Glomerular endothelial cell (primary cell): ENCODE results near the gene BRPF1. TPM values are rescaled to one million over a fixed set of nuclear protein-coding genes. Genes with fewer than 3 reads are reported as not detected.

Source experiments
- DNase-seq: peaks from one replicate; pipeline ENCODE4 v3.0.0-alpha.2; 2011; ENCODE audit warnings: low read depth, low spot score; ENCODE audit errors: extremely low read depth
- total RNA-seq: library from RNA; depleted of rRNA; stranded (reverse); fragments of >200 nt; gene quantifications from 2 replicates; pipeline ENCODE4 v1.2.3, GENCODE V29; 2015

The BRPF1 gene, protein sequence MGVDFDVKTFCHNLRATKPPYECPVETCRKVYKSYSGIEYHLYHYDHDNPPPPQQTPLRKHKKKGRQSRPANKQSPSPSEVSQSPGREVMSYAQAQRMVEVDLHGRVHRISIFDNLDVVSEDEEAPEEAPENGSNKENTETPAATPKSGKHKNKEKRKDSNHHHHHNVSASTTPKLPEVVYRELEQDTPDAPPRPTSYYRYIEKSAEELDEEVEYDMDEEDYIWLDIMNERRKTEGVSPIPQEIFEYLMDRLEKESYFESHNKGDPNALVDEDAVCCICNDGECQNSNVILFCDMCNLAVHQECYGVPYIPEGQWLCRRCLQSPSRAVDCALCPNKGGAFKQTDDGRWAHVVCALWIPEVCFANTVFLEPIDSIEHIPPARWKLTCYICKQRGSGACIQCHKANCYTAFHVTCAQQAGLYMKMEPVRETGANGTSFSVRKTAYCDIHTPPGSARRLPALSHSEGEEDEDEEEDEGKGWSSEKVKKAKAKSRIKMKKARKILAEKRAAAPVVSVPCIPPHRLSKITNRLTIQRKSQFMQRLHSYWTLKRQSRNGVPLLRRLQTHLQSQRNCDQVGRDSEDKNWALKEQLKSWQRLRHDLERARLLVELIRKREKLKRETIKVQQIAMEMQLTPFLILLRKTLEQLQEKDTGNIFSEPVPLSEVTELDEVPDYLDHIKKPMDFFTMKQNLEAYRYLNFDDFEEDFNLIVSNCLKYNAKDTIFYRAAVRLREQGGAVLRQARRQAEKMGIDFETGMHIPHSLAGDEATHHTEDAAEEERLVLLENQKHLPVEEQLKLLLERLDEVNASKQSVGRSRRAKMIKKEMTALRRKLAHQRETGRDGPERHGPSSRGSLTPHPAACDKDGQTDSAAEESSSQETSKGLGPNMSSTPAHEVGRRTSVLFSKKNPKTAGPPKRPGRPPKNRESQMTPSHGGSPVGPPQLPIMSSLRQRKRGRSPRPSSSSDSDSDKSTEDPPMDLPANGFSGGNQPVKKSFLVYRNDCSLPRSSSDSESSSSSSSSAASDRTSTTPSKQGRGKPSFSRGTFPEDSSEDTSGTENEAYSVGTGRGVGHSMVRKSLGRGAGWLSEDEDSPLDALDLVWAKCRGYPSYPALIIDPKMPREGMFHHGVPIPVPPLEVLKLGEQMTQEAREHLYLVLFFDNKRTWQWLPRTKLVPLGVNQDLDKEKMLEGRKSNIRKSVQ (N-terminal part only)
- 21.2 and 24.8 TPM in 2 replicates for total RNA-seq

DNA sequence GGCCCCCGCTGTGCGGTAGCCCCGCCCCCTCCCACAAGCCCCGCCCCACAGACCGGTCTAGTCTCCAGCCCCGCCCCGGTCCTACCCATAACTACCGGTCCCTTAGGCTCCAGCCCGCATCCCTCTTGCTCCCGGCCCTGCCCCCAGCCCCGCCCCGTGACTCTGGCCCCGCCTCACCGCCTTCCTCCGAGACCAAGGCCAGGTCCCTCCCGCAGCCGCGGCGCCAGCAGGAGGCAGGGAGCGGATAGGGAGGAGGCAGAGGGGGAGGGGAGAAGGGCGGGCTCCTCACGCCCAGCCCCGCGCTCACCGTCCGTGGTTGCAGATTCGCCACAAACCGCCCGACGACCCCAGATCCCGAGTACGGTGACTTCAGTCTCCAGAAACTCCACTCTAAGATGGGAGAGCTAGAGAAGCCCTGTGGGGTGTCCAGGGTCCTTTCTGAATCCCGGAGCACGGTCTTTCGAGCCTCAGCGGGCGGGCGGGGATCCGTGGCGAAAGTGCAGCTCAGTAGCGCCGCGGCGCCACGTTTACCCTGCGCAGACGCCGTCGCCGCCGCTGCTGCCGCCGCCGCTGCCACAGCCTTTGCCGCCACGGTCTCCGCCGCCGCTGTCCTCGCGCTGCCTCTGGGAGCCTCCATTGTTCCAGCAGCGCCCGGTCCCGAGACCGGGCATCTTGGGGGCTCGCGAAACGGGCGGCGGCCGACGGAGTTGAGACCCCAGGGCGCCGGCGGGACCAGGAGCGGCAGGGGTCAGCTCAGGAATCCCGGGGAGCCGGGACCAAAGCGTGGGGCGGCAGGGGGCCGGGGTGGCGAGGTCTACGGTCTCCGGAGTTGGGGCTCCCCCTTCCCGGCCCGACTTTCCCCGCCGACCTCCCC, at the start of gene BRPF1:
Gene BRPF1, plus strand, starts transcription at position 530 of the 874 bp plus-strand sequence. CDS start 2,406 bp downstream, outside the sequence.
- DNase-seq: peak; percentile 74

DNA sequence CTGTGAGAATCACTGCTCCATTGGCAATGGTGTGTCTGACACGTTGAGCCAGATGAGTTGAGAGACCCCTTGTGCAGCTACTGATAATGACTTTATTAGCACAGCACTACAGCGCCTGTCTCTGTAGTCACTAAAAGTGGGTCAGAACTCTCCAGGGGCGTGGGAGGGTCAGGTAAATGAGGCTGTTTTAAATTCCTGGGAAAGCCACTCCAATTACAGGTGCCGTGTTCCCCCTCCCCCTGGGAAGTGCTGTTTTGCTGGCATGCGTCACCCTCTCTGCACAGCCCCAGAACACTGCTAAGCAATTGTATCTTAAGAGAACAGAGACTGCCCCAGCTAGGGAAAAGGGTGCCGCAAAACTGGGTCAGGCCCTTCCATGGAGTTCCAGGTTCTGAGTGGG, 49.4 kb upstream of the BRPF1 start:
- no peak for DNase-seq

DNA sequence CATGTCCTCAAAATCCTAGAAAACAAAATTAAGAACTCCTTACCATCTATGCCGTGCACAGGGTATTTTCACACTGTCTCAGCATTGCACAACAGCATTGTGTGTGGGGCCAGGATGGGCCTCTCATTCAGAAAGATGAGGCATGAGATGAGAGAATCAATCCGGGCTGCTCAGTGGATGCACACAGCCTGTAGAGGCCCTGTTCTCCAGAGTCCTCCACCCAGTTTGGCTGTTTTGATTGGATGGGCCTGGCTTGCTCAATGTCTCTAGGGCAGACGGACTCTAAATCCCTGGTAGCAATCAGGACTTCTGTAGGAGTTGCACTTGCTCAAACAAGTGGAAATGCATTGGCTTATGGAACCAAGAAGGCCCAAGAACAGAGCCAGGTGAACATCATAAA, 48.1 kb upstream of the BRPF1 start:
- no peak for DNase-seq

DNA sequence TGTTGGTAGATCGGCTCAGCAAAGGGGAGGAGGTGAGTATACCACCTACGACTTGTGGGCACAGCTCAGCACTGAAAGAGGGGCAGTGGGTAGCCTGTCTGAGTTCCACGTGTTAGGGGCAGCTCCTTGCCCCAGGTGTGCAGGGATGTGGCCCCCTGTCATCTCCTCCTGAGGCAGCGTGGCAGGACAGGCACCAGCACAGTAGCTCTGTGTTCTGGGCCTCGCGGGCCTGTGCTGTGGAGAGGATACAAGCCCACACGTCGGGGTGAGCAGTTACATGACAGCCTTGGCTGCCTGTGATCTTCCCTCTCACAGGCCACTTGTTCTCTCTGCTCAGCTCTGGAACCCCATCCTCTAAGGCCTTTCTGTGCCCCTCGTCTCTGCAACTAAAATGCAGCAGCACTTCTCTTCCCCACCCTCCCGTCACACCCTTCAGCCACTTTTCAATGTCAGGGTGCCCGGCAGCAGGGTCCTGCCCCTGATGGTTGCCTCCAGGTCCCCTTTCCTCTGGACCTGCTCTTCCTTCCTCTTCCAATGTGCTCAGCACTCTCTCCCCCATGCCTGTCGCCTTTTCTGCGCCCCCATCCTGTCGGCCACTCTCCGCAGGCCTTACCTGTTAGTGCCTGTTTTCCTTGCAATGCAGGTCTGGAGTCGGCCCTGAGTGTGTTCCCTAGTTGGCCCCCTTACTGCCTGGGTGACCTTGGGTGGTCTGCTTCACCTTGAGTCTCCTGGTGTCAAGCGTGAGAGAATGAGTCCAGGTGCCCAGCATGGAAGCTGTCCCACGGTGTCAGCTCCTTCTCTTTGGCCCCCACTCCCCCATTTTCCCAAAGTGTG, 46.1 kb upstream of the BRPF1 start:
- DNase-seq: no peak

DNA sequence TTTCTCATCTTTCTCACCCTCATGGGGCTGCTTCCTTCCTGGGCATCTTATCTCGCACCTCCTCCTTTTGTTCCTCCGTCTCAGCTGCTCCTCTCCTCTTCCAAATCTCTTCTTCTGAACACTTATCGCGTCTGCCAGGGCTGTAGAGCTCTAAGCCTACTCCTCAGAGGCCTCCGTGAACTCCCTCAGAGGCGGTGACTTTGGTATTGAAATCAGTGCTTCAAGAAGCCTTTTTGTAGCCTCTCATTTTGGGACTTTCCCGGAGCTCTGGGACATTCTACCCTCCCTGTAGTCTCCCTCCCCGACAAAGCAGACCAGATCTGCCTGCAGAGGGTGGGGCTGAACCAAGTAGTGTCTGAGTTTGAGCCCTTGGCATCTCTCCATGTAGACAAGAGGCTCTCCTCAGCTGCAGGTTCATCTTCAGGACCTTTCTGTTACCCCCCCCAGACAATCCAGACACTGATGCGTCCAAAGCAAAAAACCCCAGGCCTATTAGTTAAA, 45.4 kb upstream of the BRPF1 start:
- DNase-seq: no peak

DNA sequence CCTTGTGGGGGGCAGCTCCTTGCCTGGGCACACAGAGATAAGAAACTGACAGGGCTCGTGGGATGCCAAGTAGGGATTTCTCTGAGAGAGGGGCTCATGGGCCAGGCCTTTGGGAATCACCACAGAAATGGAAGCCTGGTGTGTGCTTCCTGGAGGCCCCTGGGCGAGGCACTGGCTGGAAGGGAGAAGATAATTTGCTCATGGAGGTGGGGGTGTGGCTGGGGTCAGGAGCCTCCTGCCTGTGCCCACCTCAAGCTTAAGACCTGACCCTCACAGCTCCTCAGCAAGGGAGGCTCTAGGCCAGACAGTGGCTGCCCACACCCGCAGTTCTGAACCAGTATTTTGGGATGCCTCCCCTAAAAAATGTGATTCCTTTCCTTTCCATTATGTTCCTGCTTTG, 44.8 kb upstream of the BRPF1 start:
- no peak for DNase-seq

DNA sequence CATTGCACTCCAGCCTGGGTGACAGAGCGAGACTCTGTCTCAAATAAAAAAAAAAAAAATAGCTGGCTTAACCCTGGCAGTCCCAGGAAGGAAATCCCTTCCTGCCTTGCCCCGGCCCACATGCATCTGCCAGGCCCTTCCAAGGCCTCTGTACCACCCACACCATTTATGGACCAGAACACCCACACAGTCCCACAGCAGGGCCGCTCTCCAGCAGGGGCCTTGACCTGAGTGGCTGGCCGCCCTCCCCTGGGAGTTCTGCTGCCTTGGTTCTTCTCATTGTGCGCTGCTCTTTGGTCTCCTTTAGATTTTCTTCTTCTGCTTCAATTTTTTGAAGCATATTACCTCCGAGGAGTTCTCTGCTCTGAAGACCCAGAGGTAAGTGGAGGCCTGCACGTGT, 44.0 kb upstream of the BRPF1 start:
- no peak for DNase-seq

DNA sequence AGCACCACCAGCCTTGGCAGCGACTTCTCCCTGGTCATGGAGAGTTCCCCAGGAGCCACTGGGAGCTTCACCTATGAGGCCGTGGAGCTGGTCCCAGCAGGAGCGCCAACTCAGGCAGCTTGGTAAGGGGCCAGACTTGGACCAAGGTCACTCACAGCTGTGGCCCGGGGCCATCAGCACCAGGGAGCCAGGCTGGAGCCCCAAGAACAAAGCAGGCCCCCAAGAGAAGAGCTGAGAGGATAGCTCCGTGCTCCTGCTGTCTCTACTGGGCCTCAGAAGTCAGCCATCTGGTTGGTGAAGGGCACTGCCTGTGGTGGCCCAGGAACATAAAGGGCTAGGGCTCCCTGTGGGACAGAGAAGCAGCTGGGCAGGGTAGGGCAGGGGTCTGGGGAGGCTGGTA, 42.6 kb upstream of the BRPF1 start:
- no peak for DNase-seq

DNA sequence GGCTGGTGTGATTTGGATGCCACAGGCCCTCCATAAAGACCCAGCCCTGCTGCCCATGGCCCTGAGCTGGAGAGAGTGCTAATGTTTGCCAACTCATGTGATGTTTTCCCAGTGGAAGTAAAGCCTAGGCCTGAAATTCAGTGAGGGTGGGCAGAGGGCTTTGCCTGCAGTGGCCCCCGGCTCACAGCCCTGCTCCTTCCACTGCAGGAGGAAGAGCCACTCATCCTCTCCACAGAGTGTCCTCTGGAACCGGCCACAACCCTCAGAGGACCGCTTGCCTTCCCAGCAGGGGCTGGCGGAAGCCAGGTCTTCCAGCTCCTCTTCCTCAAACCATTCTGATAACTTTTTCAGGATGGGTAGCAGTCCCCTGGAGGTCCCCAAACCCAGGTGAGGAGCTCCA, 41.8 kb upstream of the BRPF1 start:
- no peak for DNase-seq

DNA sequence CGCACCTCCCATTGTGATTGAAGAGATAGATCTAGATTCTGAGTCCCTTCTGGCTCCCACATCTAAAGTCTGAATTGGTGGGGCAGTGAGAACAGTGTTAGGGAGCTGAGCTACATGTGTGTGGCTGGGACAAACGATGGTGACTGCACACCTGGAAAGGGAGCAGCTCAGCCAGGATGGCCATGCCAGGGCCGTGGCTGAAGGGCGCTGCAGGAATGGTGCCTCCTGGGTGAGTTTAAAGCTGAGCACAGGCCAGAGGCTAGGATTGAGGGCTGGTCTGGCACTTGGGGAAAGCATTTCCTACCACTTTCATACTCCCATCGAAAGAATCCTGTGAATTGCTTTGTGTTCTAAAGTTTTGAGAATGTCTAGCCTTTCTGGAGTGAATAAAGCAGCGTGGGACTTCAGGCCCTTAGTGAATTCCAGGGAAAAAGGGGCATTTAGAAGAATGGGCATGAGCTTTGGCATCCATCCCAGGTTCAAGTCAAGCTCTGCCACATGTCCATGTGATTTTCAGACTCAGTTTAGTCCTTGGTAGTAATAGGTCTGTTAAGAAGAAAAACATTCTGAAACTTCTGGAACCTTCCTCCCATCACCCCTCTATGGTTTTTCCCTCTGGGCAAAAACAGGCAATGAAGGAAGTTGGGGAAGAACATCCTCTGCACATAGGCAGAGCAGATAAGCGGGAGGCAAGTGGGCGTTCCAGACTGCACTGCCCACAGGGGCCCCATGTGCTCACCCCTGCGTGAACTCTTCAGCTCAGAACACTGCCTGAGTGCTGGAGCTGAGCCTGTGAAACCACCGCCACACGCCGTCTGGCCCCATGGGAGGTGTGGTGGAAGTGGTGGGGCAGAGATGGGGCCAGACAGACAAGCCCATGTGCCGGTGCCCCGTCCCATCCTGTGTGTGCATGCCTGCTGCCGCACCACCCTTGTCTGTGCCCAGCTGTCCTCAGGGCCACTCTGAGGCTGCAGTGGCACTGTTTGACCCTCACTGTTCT, 40.8 kb upstream of the BRPF1 start:
- DNase-seq: no peak

DNA sequence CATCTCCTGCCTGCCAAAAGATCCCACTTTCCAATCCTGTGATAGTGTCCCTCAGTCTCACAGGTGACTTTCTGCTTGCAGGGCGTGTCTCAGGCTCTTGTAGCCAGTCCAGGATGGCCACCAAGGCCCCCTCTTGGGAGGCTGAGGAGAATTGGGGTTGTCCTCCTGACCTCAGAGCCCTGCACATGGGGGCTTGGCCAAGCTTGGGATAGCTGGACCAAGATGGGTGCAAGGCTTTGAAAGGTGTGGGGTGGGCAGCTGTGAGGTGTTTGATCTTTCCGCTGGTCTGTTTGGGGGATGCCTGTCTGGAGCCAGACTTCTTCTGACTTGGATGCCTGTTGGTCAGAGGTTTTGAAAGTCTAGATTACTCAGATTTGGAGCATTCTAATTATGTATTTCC, 39.9 kb upstream of the BRPF1 start:
- DNase-seq: no peak

DNA sequence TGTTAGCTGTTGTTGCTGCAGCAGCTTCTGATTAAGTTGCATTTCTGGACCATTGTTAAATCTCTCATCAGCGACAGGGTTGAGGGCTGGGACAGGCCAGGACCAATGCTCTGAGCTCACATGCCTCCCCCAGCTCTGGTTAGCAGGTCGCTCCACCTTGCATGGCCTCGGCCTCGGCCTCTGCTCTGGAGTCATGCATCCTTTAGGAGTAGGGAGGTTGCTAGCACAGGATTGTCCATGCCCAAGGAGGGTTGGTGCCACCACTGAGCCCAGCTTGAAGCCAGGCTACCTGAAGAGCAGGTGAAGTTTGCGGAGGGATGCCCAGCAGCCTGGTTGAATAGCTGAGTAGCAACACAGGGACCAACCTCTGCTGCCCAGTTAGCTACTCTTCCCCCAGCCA, 39.1 kb upstream of the BRPF1 start:
- DNase-seq: no peak

DNA sequence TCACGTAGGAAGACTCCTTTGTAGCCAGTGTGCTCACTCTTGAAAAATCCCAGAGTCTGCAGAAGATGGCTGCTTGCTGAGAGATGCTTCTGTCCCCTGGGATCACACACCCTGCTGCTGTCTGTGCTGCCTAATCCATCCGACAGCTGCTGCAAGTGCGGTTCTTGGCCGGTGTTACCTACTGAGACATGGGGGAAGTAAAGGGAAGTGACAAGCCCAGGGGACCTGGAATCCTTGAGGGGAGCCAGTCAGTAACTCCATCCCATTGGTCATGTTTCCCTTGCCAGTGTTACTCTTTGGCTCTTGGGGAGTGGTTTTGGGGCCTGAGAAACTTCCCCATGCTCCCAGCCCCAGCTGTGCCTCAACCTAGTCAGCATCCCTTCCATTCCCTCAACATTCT, 36.2 kb upstream of the BRPF1 start:
- DNase-seq: no peak

DNA sequence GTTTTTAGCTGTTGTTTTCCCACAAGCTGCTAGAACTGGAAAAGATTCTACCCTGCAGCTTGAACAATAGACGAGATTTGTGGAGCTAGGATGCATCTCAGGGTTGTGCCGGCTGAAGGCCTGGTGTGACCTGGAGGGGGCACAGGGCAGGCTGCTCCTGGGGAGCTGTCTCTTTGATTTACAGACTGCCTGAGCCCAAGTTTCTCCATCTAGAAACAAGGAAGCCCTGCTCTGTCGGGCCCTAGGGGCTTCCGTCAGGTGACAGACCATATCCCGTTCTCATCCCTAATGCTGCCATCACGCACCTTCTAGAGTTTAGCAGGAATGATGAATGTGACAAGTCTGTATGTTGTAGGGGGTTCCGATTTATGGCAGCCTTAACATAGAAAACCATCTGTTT, 35.8 kb upstream of the BRPF1 start:
- DNase-seq: no peak

DNA sequence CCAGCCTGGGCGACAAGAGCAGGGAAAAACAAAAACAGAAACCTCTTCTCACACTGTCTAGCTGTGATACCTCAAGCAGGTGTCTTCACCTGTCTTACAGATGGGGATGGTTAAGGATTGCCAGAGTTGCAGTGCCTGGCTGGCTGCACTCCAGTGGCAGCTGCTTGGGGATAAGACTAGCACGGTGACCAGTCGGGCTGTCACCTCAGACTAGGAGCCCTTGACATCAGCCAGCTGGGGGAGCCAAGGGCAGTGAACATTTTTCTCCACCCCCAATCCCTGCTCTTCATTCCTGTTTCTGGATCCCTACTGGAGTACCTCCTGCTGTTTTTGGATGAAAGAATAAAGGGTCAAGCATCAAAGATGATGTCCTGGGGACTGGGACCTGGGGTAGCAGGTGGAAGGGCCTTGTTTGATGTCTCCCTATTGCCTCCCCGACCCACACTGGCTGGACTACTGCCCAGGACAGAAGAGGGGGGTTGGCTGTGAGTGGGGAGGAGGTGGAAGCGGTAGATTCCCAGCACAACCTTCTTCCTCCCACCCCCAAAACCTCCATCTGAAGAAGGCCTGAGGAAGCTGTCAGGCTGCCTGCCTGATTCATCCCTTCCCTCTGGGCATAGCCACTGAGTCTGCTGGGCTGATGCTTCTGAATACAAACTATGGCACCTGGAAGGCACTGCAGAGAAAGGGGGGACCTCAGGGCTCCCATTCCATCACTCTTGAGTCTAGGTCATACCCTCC, 34.9 kb upstream of the BRPF1 start:
- DNase-seq: no peak

DNA sequence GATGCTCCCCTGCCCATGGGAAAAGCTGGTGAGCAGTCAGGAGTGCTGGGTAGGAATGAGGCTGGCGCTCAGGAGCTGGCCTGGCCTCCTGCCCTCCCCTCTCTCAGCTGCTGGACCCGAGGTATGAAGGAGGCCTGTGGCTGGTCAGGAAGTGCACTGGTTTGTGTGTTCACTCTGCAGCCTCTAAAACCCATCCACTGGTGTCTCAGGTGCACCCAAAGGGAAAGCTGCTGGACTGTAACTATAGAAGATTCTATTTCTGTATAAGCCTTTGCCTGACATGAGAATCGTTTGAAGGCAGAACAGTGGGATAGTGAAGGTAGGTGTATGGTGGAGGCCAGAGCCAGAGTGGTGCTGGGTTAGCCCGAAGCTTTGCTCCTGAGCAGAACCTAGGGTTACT, 33.6 kb upstream of the BRPF1 start:
- no peak for DNase-seq

DNA sequence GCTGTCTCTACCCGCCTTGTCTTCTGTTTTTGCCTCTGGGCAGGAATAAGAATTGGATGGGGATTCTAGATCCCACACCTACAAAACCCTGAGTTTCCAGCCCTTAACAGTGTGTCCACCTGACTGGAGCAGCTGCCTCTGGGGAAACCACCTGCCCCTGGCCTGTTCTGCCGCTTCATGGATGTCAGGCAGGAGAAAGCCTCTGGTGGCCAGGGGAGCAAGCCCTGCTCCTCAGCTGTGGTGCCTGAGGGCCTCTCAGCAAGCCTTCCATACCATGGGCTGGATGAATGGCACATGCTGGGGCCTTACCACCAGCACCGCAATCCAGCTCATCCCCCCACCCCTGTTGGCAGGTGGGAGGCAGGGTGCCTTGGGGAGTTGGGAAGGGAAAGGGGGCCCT, 33.2 kb upstream of the BRPF1 start:
- DNase-seq: no peak
